ENCODE results near the gene APOO.

APOO gene

DNA sequence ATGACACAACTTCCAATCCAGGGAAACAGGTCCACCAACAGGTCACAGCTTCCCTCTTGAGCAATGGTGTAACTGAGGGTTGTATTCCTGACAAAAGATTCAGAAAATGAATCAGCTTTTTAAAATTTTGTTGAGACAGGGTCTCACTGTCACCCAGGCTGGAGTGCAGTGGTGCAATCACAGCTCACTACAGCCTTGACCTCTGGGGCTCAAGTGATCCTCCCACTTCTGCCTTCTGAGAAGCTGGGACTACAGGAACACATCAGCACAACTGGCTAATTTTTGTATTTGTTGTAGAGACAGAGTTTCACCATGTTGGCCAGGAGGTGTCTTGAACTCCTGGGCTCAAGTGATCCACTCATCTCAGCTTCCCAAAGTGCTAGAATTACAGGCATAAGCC, 81.1 kb downstream of the APOO start:
- DNase-seq (ENCODE audit: extremely low read depth, insufficient read length), result no peak
- no peaks in the 10 kb centered on the region for H3K36me3 ChIP-seq (ENCODE audit: control insufficient read depth, insufficient read depth, low read length)
- H3K27me3 ChIP-seq (replicated peaks; ENCODE audit: control insufficient read depth, insufficient read depth, low read length), result no peaks in the 10 kb centered on the region
- TF ChIP-seq, protein P1, sequence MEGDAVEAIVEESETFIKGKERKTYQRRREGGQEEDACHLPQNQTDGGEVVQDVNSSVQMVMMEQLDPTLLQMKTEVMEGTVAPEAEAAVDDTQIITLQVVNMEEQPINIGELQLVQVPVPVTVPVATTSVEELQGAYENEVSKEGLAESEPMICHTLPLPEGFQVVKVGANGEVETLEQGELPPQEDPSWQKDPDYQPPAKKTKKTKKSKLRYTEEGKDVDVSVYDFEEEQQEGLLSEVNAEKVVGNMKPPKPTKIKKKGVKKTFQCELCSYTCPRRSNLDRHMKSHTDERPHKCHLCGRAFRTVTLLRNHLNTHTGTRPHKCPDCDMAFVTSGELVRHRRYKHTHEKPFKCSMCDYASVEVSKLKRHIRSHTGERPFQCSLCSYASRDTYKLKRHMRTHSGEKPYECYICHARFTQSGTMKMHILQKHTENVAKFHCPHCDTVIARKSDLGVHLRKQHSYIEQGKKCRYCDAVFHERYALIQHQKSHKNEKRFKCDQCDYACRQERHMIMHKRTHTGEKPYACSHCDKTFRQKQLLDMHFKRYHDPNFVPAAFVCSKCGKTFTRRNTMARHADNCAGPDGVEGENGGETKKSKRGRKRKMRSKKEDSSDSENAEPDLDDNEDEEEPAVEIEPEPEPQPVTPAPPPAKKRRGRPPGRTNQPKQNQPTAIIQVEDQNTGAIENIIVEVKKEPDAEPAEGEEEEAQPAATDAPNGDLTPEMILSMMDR (IDR thresholded peaks at IDR 0.05; ENCODE audit: insufficient read depth, low read length, poor library complexity, severe bottlenecking), result no peak
- H3K4me3 ChIP-seq (replicated peaks; ENCODE audit: low read depth, low read length), result no peak overlapping the region

DNA sequence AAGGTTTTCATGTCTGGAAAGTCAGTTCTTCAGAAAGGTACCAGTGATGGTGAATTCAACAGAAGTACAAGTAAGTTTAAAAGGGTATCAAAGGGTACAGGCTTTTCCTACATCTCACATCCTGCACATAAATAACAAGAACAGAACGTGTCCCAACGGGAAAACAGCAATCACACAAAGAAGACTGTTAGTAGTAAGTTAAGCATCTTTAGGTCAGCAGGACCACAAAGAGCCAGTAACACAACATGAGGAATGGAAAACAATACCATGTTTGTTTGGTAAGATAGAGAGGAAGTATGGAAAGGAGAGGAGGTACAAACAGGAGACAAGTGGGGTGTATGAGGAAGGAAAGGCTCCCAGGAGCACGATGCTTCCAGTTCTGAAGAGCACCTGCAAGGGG, 81.5 kb downstream of the APOO start:
- DNase-seq (ENCODE audit: extremely low read depth, insufficient read length), result no peak
- TF ChIP-seq, protein P1 (IDR thresholded peaks at IDR 0.05; ENCODE audit: insufficient read depth, low read length, poor library complexity, severe bottlenecking), result no peak
- no peaks in the 10 kb centered on the region for H3K27me3 ChIP-seq (replicated peaks; ENCODE audit: control insufficient read depth, insufficient read depth, low read length)
- H3K4me3 ChIP-seq (replicated peaks; ENCODE audit: low read depth, low read length), result no peak overlapping the region
- no peaks in the 10 kb centered on the region for H3K36me3 ChIP-seq (ENCODE audit: control insufficient read depth, insufficient read depth, low read length)

DNA sequence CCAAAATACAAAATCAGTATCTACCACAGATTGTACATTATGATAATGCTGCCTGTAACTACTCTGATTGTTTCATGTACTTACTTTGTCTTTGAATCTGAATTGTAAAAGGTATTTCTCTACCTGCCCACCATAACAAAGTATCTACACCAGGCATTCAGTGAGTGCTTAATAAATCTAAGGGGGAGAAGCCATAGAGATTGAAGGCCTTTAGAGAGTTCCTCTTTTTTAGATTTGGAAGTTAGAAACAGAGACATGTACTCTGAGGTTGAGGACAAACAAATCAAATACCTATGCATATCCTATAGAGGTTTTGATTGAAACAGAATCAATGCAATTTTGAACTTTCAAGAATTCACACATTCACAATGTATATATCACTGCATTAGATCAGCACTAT, 82.1 kb downstream of the APOO start:
- no peaks in the 10 kb centered on the region for H3K27me3 ChIP-seq (replicated peaks; ENCODE audit: control insufficient read depth, insufficient read depth, low read length)
- H3K36me3 ChIP-seq (ENCODE audit: control insufficient read depth, insufficient read depth, low read length), result no peaks in the 10 kb centered on the region
- TF ChIP-seq, protein P1 (IDR thresholded peaks at IDR 0.05; ENCODE audit: insufficient read depth, low read length, poor library complexity, severe bottlenecking), result no peak
- H3K4me3 ChIP-seq (replicated peaks; ENCODE audit: low read depth, low read length), result no peak overlapping the region
- DNase-seq (ENCODE audit: extremely low read depth, insufficient read length), result no peak

DNA sequence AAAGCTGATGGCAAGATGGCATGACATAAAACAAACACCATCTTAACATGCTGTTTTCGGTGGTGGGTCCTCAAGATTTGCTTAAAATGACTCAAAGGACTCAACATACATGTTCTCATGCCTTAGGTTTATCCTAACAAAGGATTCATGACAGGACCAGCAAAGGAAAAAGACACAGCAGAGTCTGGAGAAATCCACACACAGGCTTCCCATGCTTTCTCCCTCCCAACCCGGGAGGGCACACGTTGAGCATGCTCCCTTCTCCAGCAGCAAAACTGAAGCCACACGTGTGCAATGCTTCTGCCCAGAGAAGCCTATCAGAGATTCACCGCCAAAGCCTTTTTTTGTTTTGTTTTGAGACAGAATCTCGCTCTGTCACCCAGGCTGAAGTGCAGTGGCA, 84.9 kb downstream of the APOO start:
- DNase-seq (ENCODE audit: extremely low read depth, insufficient read length), result no peak
- no peak overlapping the region for H3K4me3 ChIP-seq (replicated peaks; ENCODE audit: low read depth, low read length)
- no peaks in the 10 kb centered on the region for H3K27me3 ChIP-seq (replicated peaks; ENCODE audit: control insufficient read depth, insufficient read depth, low read length)
- H3K36me3 ChIP-seq (ENCODE audit: control insufficient read depth, insufficient read depth, low read length), result no peaks in the 10 kb centered on the region
- TF ChIP-seq, protein P1 (IDR thresholded peaks at IDR 0.05; ENCODE audit: insufficient read depth, low read length, poor library complexity, severe bottlenecking), result no peak

DNA sequence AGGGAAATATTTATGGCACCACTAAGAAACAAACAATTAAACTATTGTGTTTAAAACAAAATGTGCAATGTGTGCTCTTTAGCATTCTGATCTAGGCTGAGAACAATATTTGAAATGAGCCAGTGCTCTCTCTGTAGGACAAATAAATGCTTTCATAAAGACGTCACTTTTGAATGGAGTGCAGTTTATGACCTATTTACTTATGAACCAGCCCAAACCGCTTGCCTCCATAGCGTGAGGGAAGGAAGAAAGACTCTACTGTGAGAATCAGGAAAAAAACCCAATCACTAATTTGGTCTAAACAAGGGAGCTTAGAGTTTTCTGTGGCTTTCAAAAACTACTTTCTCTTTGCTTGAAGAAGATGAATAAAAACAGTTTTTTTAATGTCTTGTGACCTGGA, 85.3 kb downstream of the APOO start:
- no peak for DNase-seq (ENCODE audit: extremely low read depth, insufficient read length)
- no peaks in the 10 kb centered on the region for H3K27me3 ChIP-seq (replicated peaks; ENCODE audit: control insufficient read depth, insufficient read depth, low read length)
- no peaks in the 10 kb centered on the region for H3K36me3 ChIP-seq (ENCODE audit: control insufficient read depth, insufficient read depth, low read length)
- H3K4me3 ChIP-seq (replicated peaks; ENCODE audit: low read depth, low read length), result no peak overlapping the region
- TF ChIP-seq, protein P1 (IDR thresholded peaks at IDR 0.05; ENCODE audit: insufficient read depth, low read length, poor library complexity, severe bottlenecking), result no peak

DNA sequence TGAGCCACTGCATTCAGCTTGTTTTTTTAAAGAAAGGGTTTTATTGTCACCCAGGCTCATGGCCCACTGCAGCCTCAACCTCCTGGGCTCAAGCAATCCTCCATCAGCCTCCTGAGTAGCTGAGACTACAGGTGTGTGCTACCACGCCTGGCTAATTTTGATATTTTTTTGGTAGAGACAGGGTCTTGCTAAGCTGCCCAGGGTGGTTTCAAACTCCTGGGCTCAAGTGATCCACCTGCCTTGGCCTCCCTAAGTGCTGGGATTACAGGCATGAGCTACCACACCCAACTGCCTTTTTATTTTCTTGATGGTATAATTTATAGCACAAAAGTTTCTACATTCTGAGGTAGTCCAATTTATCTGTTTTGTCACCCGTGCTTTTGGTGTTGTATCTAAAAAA, 85.9 kb downstream of the APOO start:
- no peak overlapping the region for H3K4me3 ChIP-seq (replicated peaks; ENCODE audit: low read depth, low read length)
- DNase-seq (ENCODE audit: extremely low read depth, insufficient read length), result no peak
- TF ChIP-seq, protein P1 (IDR thresholded peaks at IDR 0.05; ENCODE audit: insufficient read depth, low read length, poor library complexity, severe bottlenecking), result no peak
- no peaks in the 10 kb centered on the region for H3K27me3 ChIP-seq (replicated peaks; ENCODE audit: control insufficient read depth, insufficient read depth, low read length)
- H3K36me3 ChIP-seq (ENCODE audit: control insufficient read depth, insufficient read depth, low read length), result no peaks in the 10 kb centered on the region
